Measurements from ENCODE around the gene C1QA.

Gene C1QA

DNA sequence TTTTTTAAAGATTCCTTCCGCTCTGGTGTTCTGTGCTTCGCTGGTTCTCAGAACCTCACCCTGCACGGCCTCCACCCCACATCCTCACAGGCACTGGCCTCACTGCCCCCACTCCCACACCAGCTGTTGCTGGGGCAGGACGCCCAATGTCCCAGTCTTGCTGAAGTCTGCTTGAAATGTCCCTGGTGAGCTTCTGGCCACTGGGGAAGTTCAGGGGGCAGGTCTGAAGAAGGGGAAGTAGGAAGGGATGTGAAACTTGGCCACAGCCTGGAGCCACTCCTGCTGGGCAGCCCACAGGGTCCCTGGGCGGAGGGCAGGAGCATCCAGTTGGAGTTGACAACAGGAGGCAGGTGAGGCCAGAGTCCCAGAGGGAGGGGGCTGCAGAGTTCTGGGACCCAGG, at the start of gene C1QA:
Gene C1QA (plus strand): TSS at position 276 of the 400 bp plus-strand sequence. CDS start 989 bp downstream, outside the sequence.
- no peak for DNase-seq

GRCh38 chr1:22587247-22587646, 49.2 kb upstream of the C1QA start:
- DNase-seq: no peak

- DNase-seq: no peak
Measured at GRCh38 chr1:22588899-22589422, 47.5 kb upstream of the C1QA start.

- no peak for DNase-seq
Measured at GRCh38 chr1:22591576-22591975, 44.9 kb upstream of the C1QA start.

GRCh38 chr1:22592051-22592450, 44.4 kb upstream of the C1QA start:
- no peak for DNase-seq

DNA sequence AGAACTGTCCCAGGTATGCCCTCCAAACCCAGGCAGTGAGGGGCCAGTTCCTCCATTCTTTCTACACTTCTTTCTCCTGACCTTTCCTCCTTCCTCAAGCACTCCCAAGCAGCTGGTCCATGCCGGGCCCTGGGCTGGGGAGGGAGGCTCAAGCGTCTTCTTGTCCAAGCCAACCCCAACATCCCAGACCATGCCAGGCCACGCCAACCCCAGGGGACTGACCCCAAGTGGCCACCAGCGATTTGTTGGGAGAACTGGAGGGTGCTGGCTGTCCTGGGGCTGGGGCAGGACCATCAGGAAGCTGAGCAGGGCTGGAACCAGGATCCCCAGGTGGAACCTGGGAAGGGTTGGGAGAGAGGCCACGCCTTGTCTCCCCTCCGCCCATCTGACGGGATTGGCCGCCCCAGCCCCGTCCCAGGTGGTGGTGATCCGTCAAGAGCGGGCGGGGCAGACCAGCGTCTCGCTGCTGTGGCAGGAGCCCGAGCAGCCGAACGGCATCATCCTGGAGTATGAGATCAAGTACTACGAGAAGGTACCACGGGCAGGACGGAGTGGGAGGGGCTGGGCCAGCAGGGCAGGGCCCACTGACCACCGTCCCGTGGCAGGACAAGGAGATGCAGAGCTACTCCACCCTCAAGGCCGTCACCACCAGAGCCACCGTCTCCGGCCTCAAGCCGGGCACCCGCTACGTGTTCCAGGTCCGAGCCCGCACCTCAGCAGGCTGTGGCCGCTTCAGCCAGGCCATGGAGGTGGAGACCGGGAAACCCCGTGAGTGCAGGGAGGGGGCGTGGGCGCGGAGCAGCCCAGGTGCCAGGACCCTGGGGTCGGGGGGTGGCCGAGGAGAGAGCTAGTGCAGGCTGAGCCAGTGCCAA, 43.3 kb upstream of the C1QA start:
- DNase-seq: no peak

- DNase-seq: no peak
Measured at GRCh38 chr1:22594396-22594795, 42.0 kb upstream of the C1QA start.

GRCh38 chr1:22595108-22595507, 41.3 kb upstream of the C1QA start:
- no peak for DNase-seq

GRCh38 chr1:22597301-22597965, 39.0 kb upstream of the C1QA start:
- DNase-seq: no peak

- DNase-seq: no peak
Measured at GRCh38 chr1:22597996-22598395, 38.4 kb upstream of the C1QA start.

GRCh38 chr1:22598736-22599135, 37.7 kb upstream of the C1QA start:
- no peak for DNase-seq

GRCh38 chr1:22600071-22600816, 36.2 kb upstream of the C1QA start:
- no peak for DNase-seq

DNA sequence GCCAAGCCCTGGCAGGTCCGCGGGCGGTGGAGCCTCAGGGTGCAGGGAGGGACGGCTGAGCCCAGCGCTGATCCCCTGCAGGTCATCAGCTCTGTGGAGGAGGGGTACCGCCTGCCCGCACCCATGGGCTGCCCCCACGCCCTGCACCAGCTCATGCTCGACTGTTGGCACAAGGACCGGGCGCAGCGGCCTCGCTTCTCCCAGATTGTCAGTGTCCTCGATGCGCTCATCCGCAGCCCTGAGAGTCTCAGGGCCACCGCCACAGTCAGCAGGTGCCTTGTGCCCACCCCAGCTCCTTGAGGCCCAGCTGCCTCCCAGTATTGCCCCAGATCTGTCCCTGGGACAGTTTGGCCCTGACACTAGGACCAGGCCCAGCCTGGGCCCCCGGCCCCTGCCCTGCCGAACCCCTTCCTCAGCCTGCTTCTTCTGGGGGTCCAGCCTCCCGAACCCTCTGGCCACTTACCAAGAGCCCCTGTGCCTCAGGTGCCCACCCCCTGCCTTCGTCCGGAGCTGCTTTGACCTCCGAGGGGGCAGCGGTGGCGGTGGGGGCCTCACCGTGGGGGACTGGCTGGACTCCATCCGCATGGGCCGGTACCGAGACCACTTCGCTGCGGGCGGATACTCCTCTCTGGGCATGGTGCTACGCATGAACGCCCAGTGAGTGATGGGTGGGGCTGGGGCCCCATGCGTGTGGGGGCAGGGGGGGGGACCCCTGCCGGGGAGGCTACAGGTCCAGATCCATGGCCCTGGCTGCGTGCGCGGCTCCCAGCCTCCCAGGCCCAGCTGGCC, 35.4 kb upstream of the C1QA start:
- no peak for DNase-seq

DNA sequence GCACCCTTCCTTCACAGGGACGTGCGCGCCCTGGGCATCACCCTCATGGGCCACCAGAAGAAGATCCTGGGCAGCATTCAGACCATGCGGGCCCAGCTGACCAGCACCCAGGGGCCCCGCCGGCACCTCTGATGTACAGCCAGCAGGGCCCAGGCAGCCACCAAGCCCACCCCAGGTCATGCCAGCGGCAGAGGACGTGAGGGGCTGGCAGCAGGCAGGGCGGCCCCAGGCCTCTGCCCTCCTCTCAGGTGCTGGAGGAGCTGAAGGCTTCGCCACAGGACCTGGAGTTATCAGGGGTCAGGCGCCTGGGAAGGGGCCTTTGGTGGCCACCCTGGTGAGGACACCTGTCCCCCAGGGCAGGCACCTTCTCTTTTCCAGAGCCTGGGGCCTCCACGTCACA, 34.8 kb upstream of the C1QA start:
- DNase-seq: no peak

- no peak for DNase-seq
Measured at GRCh38 chr1:22602060-22602740, 34.2 kb upstream of the C1QA start.

DNA sequence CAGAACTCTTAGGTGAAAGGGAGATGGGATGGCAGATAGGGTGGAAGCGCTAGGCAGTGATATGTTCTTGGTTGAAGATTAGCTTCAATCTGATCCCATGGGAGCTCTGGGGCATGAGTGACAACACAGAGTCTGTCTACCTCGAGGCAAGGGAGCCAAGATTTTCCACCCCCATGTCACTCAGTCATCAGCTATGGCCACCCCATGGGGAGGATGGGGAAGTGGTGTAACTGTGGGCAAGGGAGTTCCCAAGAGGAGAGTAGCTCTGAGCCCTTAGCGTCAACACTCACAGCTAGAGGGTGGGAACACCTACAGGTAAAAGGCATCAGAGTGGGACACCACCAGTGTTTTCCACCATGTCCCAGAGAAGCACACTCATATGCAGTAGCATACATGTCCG, 30.3 kb upstream of the C1QA start:
- DNase-seq: no peak

- DNase-seq: no peak
Measured at GRCh38 chr1:22607154-22607553, 29.3 kb upstream of the C1QA start.

DNA sequence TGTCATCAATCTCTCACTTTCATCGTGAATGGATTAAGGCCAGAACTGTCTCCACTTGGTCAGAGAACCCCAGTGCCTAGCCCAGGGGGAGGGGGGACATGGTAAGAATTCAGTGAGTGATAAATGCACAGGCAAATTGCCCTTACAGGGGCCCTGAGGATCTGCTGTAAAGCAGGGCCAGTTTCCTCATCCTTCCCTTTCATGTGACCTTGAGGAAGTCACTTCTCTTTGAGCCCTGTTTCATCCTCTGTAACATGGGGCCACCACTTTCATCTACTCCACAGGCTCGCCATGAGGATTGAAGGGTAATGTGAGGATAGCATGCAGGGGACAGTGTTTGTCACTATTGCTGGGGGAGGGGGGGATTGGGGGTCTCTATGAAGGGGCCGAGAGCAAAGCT, 28.1 kb upstream of the C1QA start:
- no peak for DNase-seq

DNA sequence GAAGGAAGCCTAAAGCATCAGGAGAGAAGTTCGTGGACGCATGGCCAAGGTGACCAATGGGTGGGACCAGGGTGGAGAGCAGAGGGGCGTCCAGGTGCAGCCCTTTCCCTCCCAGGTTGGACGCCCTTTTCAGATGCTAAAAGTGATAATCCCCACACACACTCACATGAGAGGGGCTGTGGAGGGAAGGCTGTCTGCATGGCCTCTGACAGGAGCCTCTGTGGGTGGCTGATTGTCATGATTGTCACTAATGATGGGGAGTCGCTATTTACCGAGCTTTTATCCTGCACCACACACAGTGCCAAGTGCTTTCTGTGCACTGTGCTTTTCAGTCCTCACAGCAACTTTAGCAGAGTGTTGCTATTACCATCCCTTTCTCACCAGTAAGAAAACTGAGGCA, 27.1 kb upstream of the C1QA start:
- peak; percentile 48 for DNase-seq

GRCh38 chr1:22611530-22611947, 24.9 kb upstream of the C1QA start:
- DNase-seq: no peak

DNA sequence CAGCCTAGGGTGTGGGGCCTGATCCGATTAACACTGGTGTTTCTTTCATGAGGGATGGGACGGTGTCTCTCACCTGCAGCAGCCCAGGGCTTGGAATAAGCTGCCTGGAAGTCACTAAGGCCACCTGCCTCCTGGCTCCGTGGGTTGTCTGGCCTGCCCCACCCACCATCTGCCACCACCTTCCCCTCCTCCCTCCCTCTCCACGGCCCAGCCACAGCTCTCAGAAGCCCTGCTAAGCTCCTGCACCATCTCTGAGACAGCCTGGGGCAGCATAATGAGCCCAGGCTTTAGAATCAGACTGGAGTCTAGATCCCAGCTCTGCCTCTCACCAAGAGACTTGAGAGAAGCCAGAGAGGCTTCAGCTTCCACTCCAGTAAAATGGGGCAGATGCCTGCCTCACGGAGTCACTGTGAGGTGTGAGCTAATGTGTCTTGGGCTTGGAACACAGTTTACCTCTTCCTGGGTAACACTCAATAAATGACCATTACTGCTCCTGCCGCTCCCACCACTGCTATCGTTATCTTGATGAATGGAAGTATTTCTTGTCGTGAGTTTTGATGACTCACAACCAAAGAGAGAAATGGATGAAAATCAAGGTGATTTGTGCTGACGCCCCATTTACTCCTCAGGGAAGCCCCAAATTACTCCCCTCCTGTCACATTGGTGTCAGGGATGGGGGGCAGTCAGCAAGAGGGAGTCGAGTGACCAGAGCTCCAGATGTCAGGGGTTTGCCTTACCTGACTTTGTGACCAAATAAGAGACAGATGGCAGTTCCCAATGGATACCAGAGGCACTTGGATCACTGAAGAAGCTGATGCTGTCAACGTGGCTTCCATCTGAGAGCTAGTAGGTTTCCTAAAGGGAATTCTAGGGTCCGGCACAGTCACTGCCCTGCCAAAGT, 23.5 kb upstream of the C1QA start:
- peak; percentile 67 for DNase-seq
